GM18517 (cell line): Measurements from ENCODE around the gene WDR89.
"Not testable (repeated sequence)": the region's sequence is repeated elsewhere in the genome, so short reads cannot be mapped to it uniquely, and the experiment has no call there.

Experiments
- ATAC-seq: cut with Tn5 transposase; IDR thresholded peaks from one replicate; pipeline ENCODE4 v1.9.1; 2021; ENCODE audit warnings: mild to moderate bottlenecking, moderate library complexity; ENCODE audit not compliant: unreplicated experiment

WDR89 gene

DNA sequence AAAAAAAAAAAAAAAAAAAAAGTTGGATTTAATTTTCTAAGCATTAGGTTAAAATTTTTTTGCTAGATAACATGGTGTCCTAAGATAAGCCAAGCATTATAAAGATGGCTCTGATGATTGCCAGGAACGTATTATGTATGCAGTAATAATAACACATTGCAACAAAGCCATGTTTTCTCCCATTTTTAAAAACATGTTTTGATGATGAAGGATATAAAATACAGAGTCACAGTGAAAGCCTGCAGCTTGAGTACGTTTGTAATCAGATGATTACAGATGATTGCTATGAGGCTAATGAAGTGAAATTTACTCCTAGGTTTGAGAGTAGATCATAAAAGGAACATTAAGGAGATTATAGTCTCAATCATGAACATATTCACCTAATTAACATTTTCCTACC is 13.3 kb upstream of the WDR89 start:
- ATAC-seq = no peak

DNA sequence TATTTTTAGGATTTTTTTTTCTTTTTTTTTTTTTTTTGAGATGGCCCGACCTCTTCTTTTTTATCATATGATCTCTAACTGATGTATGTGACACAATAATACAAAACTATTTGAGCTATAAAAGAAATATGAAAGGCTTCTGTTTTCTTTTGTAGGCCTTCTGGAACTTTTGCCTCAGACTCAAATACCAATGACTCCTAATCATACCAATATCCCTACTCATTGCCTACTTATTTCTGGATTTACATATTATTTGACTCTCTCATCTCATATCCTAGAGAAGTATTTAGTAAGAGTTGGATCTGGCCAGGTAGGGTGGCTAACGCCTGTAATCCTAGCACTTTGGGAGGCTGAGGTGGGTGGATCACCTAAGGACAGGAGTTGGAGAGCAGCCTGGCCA is 12.7 kb upstream of the WDR89 start:
- no peak for ATAC-seq

DNA sequence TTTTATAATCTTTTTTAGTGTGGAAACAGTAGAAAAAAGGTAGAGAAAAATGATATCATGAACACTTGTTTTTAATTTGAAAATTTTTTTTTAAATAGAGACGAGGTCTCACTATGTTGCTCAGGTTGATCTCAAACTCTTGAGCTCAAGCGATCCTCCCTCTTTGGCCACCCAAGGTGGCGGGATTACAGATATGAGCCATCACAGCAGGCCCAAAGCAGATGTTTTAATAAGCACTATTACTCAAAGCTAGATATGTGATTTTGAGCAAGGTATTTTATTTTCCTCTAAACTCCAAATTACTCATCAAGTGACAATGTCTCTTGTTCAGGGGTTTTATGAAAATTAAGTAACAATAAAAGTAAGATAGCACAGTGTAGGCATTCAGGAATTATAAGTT is 10.7 kb upstream of the WDR89 start:
- no peak for ATAC-seq

GRCh38 chr14:63650256-63650952 is 8.7 kb upstream of the WDR89 start:
- ATAC-seq = peak; percentile 73

DNA sequence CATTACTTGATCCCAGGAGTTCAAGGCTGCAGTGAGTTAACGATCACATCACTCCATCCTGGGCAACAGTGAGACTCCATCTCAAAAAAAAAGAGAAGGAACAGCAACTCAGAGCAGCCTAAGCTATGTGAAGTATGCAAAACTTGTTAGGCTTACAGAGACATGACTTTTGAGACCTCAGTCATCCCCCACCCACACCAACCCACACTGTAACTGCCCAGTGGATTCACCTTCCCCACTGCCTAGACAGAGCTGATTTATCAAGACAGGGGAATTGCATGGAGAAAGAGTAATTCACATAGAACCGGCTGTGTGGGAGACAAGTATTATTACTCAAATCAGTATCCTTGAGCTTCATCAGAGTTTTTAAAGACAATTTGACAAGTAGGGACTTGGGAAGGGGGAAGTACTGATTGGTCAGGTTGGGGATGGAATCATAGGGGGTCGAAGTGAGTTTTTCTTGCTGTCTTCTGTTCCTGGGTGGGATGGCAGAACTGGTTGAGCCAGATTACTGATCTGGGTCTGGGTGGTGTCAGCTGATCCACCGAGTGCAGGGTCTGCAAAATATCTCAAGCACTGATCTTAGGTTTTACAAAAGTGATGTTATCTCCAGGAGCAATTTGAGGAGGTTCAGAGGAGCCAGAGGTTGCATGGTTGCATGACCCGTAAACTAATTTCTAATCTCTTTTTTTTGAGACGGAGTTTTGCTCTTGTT is 6.2 kb upstream of the WDR89 start:
- no peak for ATAC-seq

- no peak for ATAC-seq
Measured at GRCh38 chr14:63644741-63645140, 3.1 kb upstream of the WDR89 start.

- ATAC-seq = no peak
Measured at GRCh38 chr14:63642656-63643382, 1.1 kb upstream of the WDR89 start.

DNA sequence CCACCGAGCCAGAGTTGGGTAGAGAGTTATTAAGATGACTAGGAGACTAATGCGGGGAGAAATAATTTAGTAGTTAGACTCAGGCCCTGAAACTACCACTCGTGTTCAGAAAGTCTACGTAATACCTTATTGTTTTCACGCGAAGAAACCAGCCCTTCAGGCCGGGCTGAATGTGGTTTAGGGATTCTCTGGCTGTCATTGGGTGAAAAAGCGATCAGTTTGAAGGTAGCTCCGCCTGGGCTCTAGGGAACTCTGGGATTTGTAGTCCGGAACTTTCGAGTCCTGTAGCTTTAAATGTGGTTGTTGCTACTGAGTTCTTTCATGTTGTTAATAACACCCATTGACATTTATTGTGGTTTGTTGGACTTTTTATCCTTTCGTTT is 549 bp upstream of the WDR89 start:
- peak; percentile 71 for ATAC-seq

- ATAC-seq = no peak
Measured at GRCh38 chr14:63638493-63638892, 3.2 kb downstream of the WDR89 start.

DNA sequence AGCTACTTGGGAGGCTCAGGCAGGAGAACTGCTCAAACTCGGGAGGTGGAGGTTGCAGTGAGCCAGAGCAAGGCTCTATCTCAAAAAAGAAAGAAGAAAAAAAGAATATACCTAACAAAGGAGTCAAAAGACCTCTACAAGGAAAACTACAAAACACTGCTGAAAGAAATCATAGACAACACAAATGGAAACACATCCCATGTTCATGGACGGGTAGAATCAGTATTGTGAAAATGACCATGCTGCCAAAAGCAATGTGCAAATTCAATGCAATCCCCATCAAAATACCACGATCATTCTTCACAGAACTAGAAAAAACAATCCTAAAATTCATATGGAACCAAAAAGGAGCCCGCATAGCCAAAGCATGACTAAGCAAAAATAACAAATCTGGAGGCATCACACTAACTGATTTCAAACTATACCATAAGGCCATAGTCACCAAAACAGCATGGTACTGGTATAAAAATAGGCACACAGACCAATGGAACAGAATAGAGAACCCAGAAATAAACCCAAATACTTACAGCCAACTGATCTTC is 5.5 kb downstream of the WDR89 start:
- not testable (repeated sequence) for ATAC-seq

GRCh38 chr14:63633801-63634200 is 7.9 kb downstream of the WDR89 start:
- no peak for ATAC-seq

DNA sequence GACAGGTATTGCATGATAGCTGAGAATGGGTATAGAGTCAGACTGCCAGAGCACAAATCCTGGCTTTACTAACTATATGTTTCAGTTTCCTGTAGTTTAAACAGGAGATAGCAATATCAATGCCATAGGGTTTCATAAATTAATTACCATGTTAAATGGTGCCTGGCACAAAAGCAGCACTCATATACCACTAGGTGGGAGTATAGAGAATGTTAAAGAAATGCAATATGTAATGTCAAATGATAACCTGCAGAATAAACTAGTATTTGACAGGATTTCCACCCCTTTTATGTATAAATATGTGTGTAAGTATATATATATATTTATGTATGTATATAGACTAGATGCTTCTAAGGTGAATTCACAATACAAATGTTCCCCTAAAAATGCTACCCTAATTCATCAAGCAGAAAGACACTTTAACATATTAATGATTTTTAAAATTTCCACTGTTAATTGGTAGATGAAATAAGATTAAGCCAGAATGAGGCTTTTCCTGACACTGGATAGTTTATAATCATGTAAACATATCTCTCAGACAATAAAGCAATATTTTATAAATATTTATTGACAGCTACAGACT is 8.6 kb downstream of the WDR89 start:
- peak; percentile 69 for ATAC-seq

GRCh38 chr14:63624701-63625100 is 17.0 kb downstream of the WDR89 start:
- no peak for ATAC-seq

- no peak for ATAC-seq
Measured at GRCh38 chr14:63624203-63624602, 17.5 kb downstream of the WDR89 start.

DNA sequence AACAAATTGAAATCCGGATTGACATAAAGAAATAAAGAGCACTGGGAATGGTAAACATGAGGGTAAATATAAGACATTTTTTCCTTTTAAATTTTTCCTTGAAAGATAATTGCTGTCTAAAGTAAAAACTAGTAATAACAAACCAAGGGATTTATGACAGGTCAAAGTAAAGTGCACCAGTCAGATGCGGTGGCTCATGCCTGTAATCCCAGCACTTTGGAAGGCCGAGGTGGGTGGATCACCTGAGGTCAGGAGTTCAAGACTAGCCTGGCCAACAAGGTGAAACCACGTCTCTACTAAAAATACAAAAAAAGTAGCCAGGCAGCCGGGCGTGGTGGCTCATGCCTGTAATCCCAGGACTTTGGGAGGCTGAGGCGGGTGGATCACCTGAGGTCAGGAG is 19.7 kb downstream of the WDR89 start:
- ATAC-seq = not testable (repeated sequence)

DNA sequence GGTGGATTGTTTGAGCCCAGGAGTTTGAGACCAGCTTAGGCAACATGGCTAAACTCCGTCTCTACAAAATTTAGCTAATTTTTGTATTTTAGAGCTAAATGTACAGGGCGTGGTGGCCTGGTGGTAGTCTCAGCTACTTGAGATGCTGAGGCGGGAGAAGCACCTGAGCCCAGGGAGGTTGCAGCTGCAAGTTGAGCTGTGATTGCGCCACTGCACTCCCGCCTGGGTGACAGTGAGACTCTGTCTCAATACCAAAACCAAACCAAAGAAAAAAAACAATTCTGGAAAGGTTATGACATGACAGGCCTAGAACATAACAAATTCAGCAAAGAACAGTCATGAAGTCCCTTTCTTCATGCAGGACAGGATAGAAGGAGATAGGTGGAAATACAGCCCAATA is 25.7 kb downstream of the WDR89 start:
- ATAC-seq = no peak

GRCh38 chr14:63614679-63615363 is 26.9 kb downstream of the WDR89 start:
- ATAC-seq = no peak

GRCh38 chr14:63611078-63611477 is 30.6 kb downstream of the WDR89 start:
- no peak for ATAC-seq

GRCh38 chr14:63605041-63605532 is 36.6 kb downstream of the WDR89 start:
- ATAC-seq = no peak

- ATAC-seq = no peak
Measured at GRCh38 chr14:63604626-63605025, 37.0 kb downstream of the WDR89 start.
